Panc1 (cell line): Measurements from ENCODE around the gene GCH1.

Source experiments
- SIN3A ChIP-seq: IDR thresholded peaks from 2 replicates; pipeline ENCODE4 v1.6.1; 2012; ENCODE audit warnings: low read depth, mild to moderate bottlenecking, low read length, moderate library complexity, borderline replicate concordance; ENCODE audit not compliant: insufficient read depth
- TCF7L2 ChIP-seq: IDR thresholded peaks from 2 replicates; pipeline ENCODE4 v1.6.1; 2011; ENCODE audit warnings: mild to moderate bottlenecking, low read depth, low read length, inconsistent platforms
- TF ChIP-seq, protein P1 (sequence below): fragments of 450-650 bp; IDR thresholded peaks from 2 replicates; pipeline ENCODE4 v1.5.1; 2017; ENCODE audit warnings: mild to moderate bottlenecking

DNA sequence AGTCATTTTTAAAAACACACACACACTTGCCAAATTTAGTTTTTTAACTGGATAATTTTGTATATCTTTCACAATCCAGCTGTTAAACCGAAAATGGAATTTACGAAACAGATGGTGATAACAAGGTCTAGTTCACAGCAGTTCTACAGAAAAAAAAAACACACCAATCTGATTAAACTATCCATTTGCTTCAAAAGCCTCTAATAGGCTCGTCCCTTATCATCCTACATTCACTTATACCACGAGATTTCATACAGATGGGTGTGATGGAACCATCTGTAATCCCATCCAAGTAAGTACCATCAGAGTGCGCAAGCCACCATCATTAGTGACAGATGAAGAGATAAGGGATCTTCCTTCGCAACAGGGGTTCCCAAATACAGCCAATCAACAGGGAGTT, 20.1 kb downstream of the GCH1 start:
- TF ChIP-seq, protein P1, sequence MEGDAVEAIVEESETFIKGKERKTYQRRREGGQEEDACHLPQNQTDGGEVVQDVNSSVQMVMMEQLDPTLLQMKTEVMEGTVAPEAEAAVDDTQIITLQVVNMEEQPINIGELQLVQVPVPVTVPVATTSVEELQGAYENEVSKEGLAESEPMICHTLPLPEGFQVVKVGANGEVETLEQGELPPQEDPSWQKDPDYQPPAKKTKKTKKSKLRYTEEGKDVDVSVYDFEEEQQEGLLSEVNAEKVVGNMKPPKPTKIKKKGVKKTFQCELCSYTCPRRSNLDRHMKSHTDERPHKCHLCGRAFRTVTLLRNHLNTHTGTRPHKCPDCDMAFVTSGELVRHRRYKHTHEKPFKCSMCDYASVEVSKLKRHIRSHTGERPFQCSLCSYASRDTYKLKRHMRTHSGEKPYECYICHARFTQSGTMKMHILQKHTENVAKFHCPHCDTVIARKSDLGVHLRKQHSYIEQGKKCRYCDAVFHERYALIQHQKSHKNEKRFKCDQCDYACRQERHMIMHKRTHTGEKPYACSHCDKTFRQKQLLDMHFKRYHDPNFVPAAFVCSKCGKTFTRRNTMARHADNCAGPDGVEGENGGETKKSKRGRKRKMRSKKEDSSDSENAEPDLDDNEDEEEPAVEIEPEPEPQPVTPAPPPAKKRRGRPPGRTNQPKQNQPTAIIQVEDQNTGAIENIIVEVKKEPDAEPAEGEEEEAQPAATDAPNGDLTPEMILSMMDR: no peak
- no peak for TF ChIP-seq SIN3A
- no peak for TF ChIP-seq TCF7L2
